GM12878 (cell line): ENCODE measurements around the gene LRCH2. TPM values are rescaled to one million over a fixed set of nuclear protein-coding genes. Genes with fewer than 3 reads are reported as not detected.

ENCODE experiments used
- ATAC-seq: fragments of 200-7000 bp; cut with Tn5 transposase; 3 replicates; pipeline ENCODE4 v1.9.1; 2020; ENCODE audit warnings: mild to moderate bottlenecking, moderate library complexity
- BruUV-seq: library from RNA; stranded (reverse); fragments of 400-500 nt; replicated peaks from 2 replicates; lab custom pipeline; 2021; lab: Mats Ljungman, UMichigan
- CTCF ChIA-PET: fragments of 300-600 bp; sonication (Branson Sonifier 250); formaldehyde crosslinking; extraction: SDS; loops from one replicate; lab custom pipeline; 2021; ENCODE audit warnings: inconsistent platforms; lab: Yijun Ruan, JAX
- POLR2A ChIA-PET: fragments of 350-600 bp; formaldehyde crosslinking; extraction: SDS; loops from one replicate; lab custom pipeline; 2021; ENCODE audit warnings: inconsistent platforms; lab: Charles Lee
- RAD21 ChIA-PET: fragments of 300-600 bp; sonication (Branson Sonifier 250); formaldehyde crosslinking; loops from one replicate; lab custom pipeline; 2023; ENCODE audit warnings: antibody characterized with exemption; ENCODE audit not compliant: unreplicated experiment; lab: Charles Lee
- SMC1A ChIA-PET: fragments of 300-600 bp; sonication (Branson Sonifier 250); formaldehyde crosslinking; loops from one replicate; lab custom pipeline; 2023; ENCODE audit not compliant: unreplicated experiment, uncharacterized antibody; lab: Charles Lee
- DNase-seq: peaks from one replicate; pipeline ENCODE4 v3.0.0-alpha.2; 2011; ENCODE audit warnings: low read depth, low spot score
- FAIRE-seq: peaks from 3 replicates; lab custom pipeline; 2011; peaks lifted over from hg19 to GRCh38; lab: Jason Lieb, UNC
- H2AFZ ChIP-seq: 2 replicates; pipeline ENCODE4 v1.6.0; 2011; ENCODE audit warnings: low read depth, low read length, control low read depth; ENCODE audit not compliant: control insufficient read depth
- H3K27ac ChIP-seq: 2 replicates; pipeline ENCODE4 v1.5.1; 2011; ENCODE audit warnings: control low read depth; ENCODE audit not compliant: control insufficient read depth, insufficient read depth
- H3K27me3 ChIP-seq, 2 experiments: replicated peaks in 1 of 2; 2 replicates each; pipeline versions ENCODE4 v1.6.0 to v1.6.1; 2011; ENCODE audit warnings: low read length in 1 of 2; ENCODE audit not compliant: control insufficient read depth in 2 of 2, insufficient read depth in 2 of 2
- H3K36me3 ChIP-seq, 2 experiments: 2 replicates each; pipeline ENCODE4 v1.5.1; 2011; ENCODE audit warnings: low read length in 1 of 2; ENCODE audit not compliant: control insufficient read depth in 2 of 2, insufficient read depth in 2 of 2
- H3K4me1 ChIP-seq: 2 replicates; pipeline ENCODE4 v1.6.1; 2011; ENCODE audit warnings: mild to moderate bottlenecking, low read length, moderate library complexity, mixed read lengths; ENCODE audit not compliant: control insufficient read depth, insufficient read depth
- H3K4me2 ChIP-seq: 2 replicates; pipeline ENCODE4 v1.6.0; 2011; ENCODE audit warnings: control low read depth; ENCODE audit not compliant: control insufficient read depth, insufficient read depth
- H3K4me3 ChIP-seq: fragments of 200-600 bp; sonication (generic); 2 replicates; pipeline ENCODE4 v1.5.1; 2016
- H3K79me2 ChIP-seq: 2 replicates; pipeline ENCODE4 v1.6.0; 2011; ENCODE audit warnings: low read length; ENCODE audit not compliant: control insufficient read depth, insufficient read depth
- H3K9ac ChIP-seq: 2 replicates; pipeline ENCODE4 v1.8.0; 2011; ENCODE audit warnings: low read length, control low read depth, mixed read lengths; ENCODE audit not compliant: control insufficient read depth, insufficient read depth
- H3K9me3 ChIP-seq: replicated peaks from 3 replicates; pipeline ENCODE4 v1.5.1; 2011; ENCODE audit warnings: mild to moderate bottlenecking, low read length; ENCODE audit not compliant: control insufficient read depth, insufficient read depth
- H4K20me1 ChIP-seq: 2 replicates; pipeline ENCODE4 v1.6.0; 2011; ENCODE audit not compliant: control insufficient read depth, insufficient read depth
- CEBPZ ChIP-seq: fragments of 150-350 bp; IDR thresholded peaks from 2 replicates; pipeline ENCODE4 v1.6.1; 2016; ENCODE audit warnings: low read depth, low read length
- HSF1 ChIP-seq: fragments of 150-350 bp; IDR thresholded peaks from 2 replicates; pipeline ENCODE4 v1.6.1; 2014; ENCODE audit warnings: mild to moderate bottlenecking, low read depth, low read length
- IKZF1 ChIP-seq: fragments of 450-650 bp; conservative IDR thresholded peaks from 2 replicates; pipeline ENCODE4 v1.6.1; 2017; ENCODE audit warnings: antibody characterized with exemption, mild to moderate bottlenecking
- IRF5 ChIP-seq: fragments of 450-650 bp; IDR thresholded peaks from 2 replicates; pipeline ENCODE4 v1.6.1; 2017; ENCODE audit warnings: borderline replicate concordance
- KLF5 ChIP-seq: fragments of 450-650 bp; IDR thresholded peaks from 2 replicates; pipeline ENCODE4 v1.6.1; 2014; ENCODE audit warnings: mild to moderate bottlenecking; ENCODE audit not compliant: partially characterized antibody
- MTA2 ChIP-seq: fragments of 450-650 bp; IDR thresholded peaks from 2 replicates; pipeline ENCODE4 v1.6.1; 2016; ENCODE audit warnings: low read depth, mild to moderate bottlenecking, moderate library complexity
- MTA3 ChIP-seq: IDR thresholded peaks from 2 replicates; pipeline ENCODE4 v1.6.1; 2012; ENCODE audit warnings: low read length, inconsistent platforms, borderline replicate concordance
- NR2C1 ChIP-seq: fragments of 450-650 bp; IDR thresholded peaks from 2 replicates; pipeline ENCODE4 v1.6.1; 2017; ENCODE audit warnings: antibody characterized with exemption, mild to moderate bottlenecking, moderate library complexity
- POLR2A ChIP-seq: IDR thresholded peaks from 2 replicates; pipeline ENCODE4 v1.6.1; 2011; ENCODE audit warnings: low read depth, mild to moderate bottlenecking, low read length
- RFX5 ChIP-seq: IDR thresholded peaks from 2 replicates; pipeline ENCODE4 v1.6.1; 2011; ENCODE audit warnings: low read depth, low read length, improper control_type of control experiment
- SMAD5 ChIP-seq: IDR thresholded peaks from 2 replicates; pipeline ENCODE4 v1.6.1; 2016; ENCODE audit warnings: antibody characterized with exemption, low read depth
- SREBF2 ChIP-seq: IDR thresholded peaks from 2 replicates; pipeline ENCODE4 v1.6.1; 2012; ENCODE audit warnings: mild to moderate bottlenecking, low read length
- ZBTB40 ChIP-seq: fragments of 450-650 bp; IDR thresholded peaks from 2 replicates; pipeline ENCODE4 v1.6.1; 2016; ENCODE audit warnings: mild to moderate bottlenecking, moderate library complexity, borderline replicate concordance
- ZNF622 ChIP-seq: fragments of 450-650 bp; IDR thresholded peaks from 2 replicates; pipeline ENCODE4 v1.6.1; 2017; ENCODE audit warnings: mild to moderate bottlenecking, inconsistent platforms
- WGBS: methylation state at CpG from one replicate; pipeline ENCODE4 v1.1.6; 2016; ENCODE audit warnings: low lambda C conversion rate; ENCODE audit not compliant: insufficient replicate concordance, insufficient coverage; ENCODE audit errors: missing lambda C conversion rate; 5-methylcytosine and 5-hydroxymethylcytosine counted together
- in situ Hi-C: fragments of 300-500 bp; cut with MboI; formaldehyde crosslinking; loops from 9 replicates; pipeline ENCODE4 v1.14.3; 2018; ENCODE audit warnings: mixed read lengths
- intact Hi-C: fragments of 100-400 bp; cut with micrococcal nuclease; formaldehyde crosslinking; loops from one replicate; pipeline ENCODE4 v1.14.2; 2022; ENCODE audit not compliant: unreplicated experiment
- polyA plus RNA-seq, 11 experiments: library from polyadenylated mRNA; depleted of rRNA in 4 of 11; unstranded in 6 of 11; stranded (reverse) in 5 of 11; fragments of >200 nt; fragmentation: Nextera tagmentation in 4 of 11; fragmentation: Illumina TruSeq in 1 of 11; extraction: Ambion mirVana in 4 of 11; extraction: Trizol in 1 of 11; gene quantifications; 1 replicate in 1 of 11; 2 replicates in 10 of 11; pipeline versions ENCODE4 v1.2.1 to v1.2.3, GENCODE V29; 2011 to 2016; ENCODE audit warnings: inconsistent platforms in 2 of 11, missing spikeins in 2 of 11, low read depth in 1 of 11
- total RNA-seq, 4 experiments: library from RNA; depleted of rRNA in 3 of 4; stranded (reverse); fragments of >200 nt in 3 of 4; fragmentation: Illumina TruSeq in 1 of 4; extraction: Trizol in 1 of 4; gene quantifications; 2 replicates each; pipeline versions ENCODE4 v1.2.1 to v1.2.3, GENCODE V29; 2013 to 2021

Gene LRCH2
- total and polyA plus RNA-seq, 10 of the 15 experiments (the other 5 are each of a cell fraction or from before 2014, with no cell fraction given), result 0.01 to 0.10 (median 0.03) TPM; not detected in 7

- no peaks in the 10 kb centered on the region for H3K79me2 ChIP-seq
- H3K27me3 ChIP-seq, result no peaks in the 10 kb centered on the region
- POLR2A ChIA-PET, result no interaction called here
- H3K4me3 ChIP-seq, result no peak overlapping the region
- no peak overlapping the region for H3K4me2 ChIP-seq
- 0% methylated on average over 1 of the region's 1 CpG for WGBS
- DNase-seq (no peak), FAIRE-seq (no peak), ATAC-seq (no peak)
- no peak overlapping the region for H2AFZ ChIP-seq
- H3K9me3 ChIP-seq, result no peaks in the 10 kb centered on the region
- H3K4me1 ChIP-seq, result no peaks in the 10 kb centered on the region
- H3K27ac ChIP-seq, result no peak overlapping the region
- in situ Hi-C loops, result no loop called here
- CTCF ChIA-PET, result no interaction called here
- no peaks in the 10 kb centered on the region for H4K20me1 ChIP-seq
- H3K36me3 ChIP-seq, result no peaks in the 10 kb centered on the region
- H3K9ac ChIP-seq, result no peak overlapping the region
- RAD21 ChIA-PET, result no interaction called here
- no TSS peak for BruUV-seq
- SMC1A ChIA-PET, result no interaction called here
- intact Hi-C loops, result no loop called here
- TF ChIP-seq SREBF2 (no peak), MTA3 (no peak), SMAD5 (no peak), IRF5 (no peak), ZNF622 (no peak), ZBTB40 (no peak), IKZF1 (no peak), RFX5 (no peak), NR2C1 (no peak), POLR2A (no peak), MTA2 (no peak), KLF5 (no peak), HSF1 (no peak), CEBPZ (no peak)
These were observed 144.5 kb downstream of the LRCH2 start for GRCh38 chrX:115089419-115089818.
